Naive thymus-derived CD4-positive, alpha-beta T cell (primary cell): ENCODE data around the gene LIN54. TPM values are rescaled to one million over a fixed set of nuclear protein-coding genes. Genes with fewer than 3 reads are reported as not detected.
"Not testable (repeated sequence)": the region's sequence is repeated elsewhere in the genome, so short reads cannot be mapped to it uniquely, and the experiment has no call there.

Source experiments
- ATAC-seq: fragments of 150-1000 bp; cut with Tn5 transposase; 2 replicates; pipeline ENCODE4 v1.10.0; 2021; ENCODE audit warnings: mild to moderate bottlenecking, moderate library complexity
- CTCF ChIA-PET: fragments of 350-600 bp; sonication (Branson Sonifier 250); formaldehyde crosslinking; loops from one replicate; lab custom pipeline; 2021; ENCODE audit warnings: antibody characterized with exemption; lab: Charles Lee
- POLR2A ChIA-PET: fragments of 350-600 bp; sonication (Branson Sonifier 250); formaldehyde crosslinking; loops from one replicate; lab custom pipeline; 2021; ENCODE audit warnings: antibody characterized with exemption, inconsistent platforms; lab: Charles Lee
- DNase-seq, 9 donors: peaks; one replicate each; pipeline versions ENCODE4 v3.0.0 to v3.0.0-alpha.2; 2020 to 2022; ENCODE audit warnings: mixed read lengths in 1 of 9
- H3K27ac ChIP-seq: one replicate; pipeline ENCODE4 v1.7.0; 2013; ENCODE audit warnings: mild to moderate bottlenecking, low read depth, low read length, moderate library complexity
- H3K27me3 ChIP-seq, 2 donors: one replicate each; pipeline ENCODE4 v1.7.0; 2013; ENCODE audit warnings: low read length in 2 of 2, mild to moderate bottlenecking in 2 of 2, moderate library complexity in 2 of 2; ENCODE audit not compliant: control insufficient read depth in 2 of 2, insufficient read depth in 2 of 2
- H3K36me3 ChIP-seq, 3 experiments: 1 replicate in 2 of 3; 2 replicates in 1 of 3; pipeline ENCODE4 v1.7.0; 2013; ENCODE audit warnings: low read length in 3 of 3, mild to moderate bottlenecking in 3 of 3, moderate library complexity in 1 of 3; ENCODE audit not compliant: insufficient read depth in 3 of 3, control insufficient read depth in 2 of 3
- H3K4me1 ChIP-seq, 2 donors: one replicate each; pipeline ENCODE4 v1.7.0; 2013; ENCODE audit warnings: low read length in 2 of 2, mild to moderate bottlenecking in 2 of 2, moderate library complexity in 1 of 2; ENCODE audit not compliant: control insufficient read depth in 2 of 2, insufficient read depth in 2 of 2
- H3K4me3 ChIP-seq: 2 replicates; pipeline ENCODE4 v1.7.0; 2013; ENCODE audit warnings: mild to moderate bottlenecking, low read length
- H3K9me3 ChIP-seq, 3 experiments: 1 replicate in 2 of 3; 2 replicates in 1 of 3; pipeline ENCODE4 v1.7.0; 2013; ENCODE audit warnings: low read length in 3 of 3; ENCODE audit not compliant: control insufficient read depth in 2 of 3
- H3K27ac Mint-ChIP-seq, 9 donors: one replicate each; pipeline ENCODE4 v1.8.0; 2020 to 2022; ENCODE audit warnings: mixed read lengths in 9 of 9, mild to moderate bottlenecking in 8 of 9, moderate library complexity in 5 of 9, inconsistent platforms in 2 of 9
- H3K27me3 Mint-ChIP-seq, 5 donors: one replicate each; pipeline ENCODE4 v1.8.0; 2021 to 2022; ENCODE audit warnings: mixed read lengths in 5 of 5, mild to moderate bottlenecking in 1 of 5
- H3K36me3 Mint-ChIP-seq, 5 donors: one replicate each; pipeline ENCODE4 v1.8.0; 2020 to 2022; ENCODE audit warnings: mixed read lengths in 5 of 5, mild to moderate bottlenecking in 3 of 5, inconsistent platforms in 1 of 5
- H3K4me1 Mint-ChIP-seq, 7 donors: one replicate each; pipeline ENCODE4 v1.8.0; 2020 to 2022; ENCODE audit warnings: mixed read lengths in 7 of 7, mild to moderate bottlenecking in 3 of 7, inconsistent platforms in 1 of 7
- H3K4me3 Mint-ChIP-seq, 10 donors: one replicate each; pipeline ENCODE4 v1.8.0; 2020 to 2022; ENCODE audit warnings: mild to moderate bottlenecking in 10 of 10, mixed read lengths in 10 of 10, moderate library complexity in 6 of 10, inconsistent platforms in 2 of 10
- H3K9me3 Mint-ChIP-seq, 11 donors: one replicate each; pipeline ENCODE4 v1.8.0; 2020 to 2022; ENCODE audit warnings: mixed read lengths in 11 of 11, mild to moderate bottlenecking in 4 of 11, inconsistent platforms in 1 of 11, moderate library complexity in 1 of 11
- intact Hi-C, 2 donors: fragments of 100-400 bp; cut with micrococcal nuclease; formaldehyde crosslinking; loops; one replicate each; pipeline ENCODE4 v1.15.1; 2023
- polyA plus RNA-seq, 2 donors: library from polyadenylated mRNA; unstranded; fragments of 300-500 nt; fragmentation: Illumina TruSeq; gene quantifications; one replicate each; pipeline ENCODE4 v1.2.3, GENCODE V29; 2021
- total RNA-seq, 6 experiments: library from RNA in 5 of 6; stranded (reverse) in 5 of 6; gene quantifications; 1 replicate in 5 of 6; 2 replicates in 1 of 6; pipeline ENCODE4 v1.2.3 and lab custom pipeline; 2021 to 2026

LIN54 gene
- total and polyA plus RNA-seq, 7 experiments from 2014 or later = 11.0 to 30.7 (median 16.6) TPM

DNA sequence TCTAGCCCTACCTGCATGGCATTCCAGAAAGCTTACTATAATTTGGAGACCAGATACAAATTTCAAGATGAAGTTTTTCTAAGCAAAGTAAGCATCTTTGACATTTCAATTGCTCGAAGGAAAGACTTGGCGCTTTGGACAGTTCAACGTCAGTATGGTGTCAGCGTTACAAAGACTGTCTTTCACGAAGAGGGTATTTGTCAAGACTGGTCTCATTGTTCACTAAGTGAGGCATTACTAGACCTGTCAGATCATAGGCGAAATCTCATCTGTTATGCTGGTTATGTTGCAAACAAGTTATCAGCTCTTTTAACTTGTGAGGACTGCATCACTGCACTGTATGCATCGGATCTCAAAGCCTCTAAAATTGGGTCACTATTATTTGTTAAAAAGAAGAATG is 92.5 kb downstream of the LIN54 start:
- Histone ChIP-seq H3K27me3 (no peaks in the 10 kb centered on the region), H3K4me1 (no peaks in the 10 kb centered on the region), H3K36me3 (peaks cover 0 to 9% (median 0%) of the 10 kb centered on the region in 3 experiments), H3K9me3 (no peaks in the 10 kb centered on the region), H3K27ac (no peak overlapping the region), H3K4me3 (no peak overlapping the region)
- no peaks in the 10 kb centered on the region for H3K9me3 Mint-ChIP-seq
- no peak overlapping the region for H3K27ac Mint-ChIP-seq
- H3K4me3 Mint-ChIP-seq = no peak overlapping the region
- no peaks in the 10 kb centered on the region for H3K4me1 Mint-ChIP-seq
- H3K36me3 Mint-ChIP-seq = peaks cover 0 to 28% (median 8%) of the 10 kb centered on the region in 5 donors
- CTCF ChIA-PET = no interaction called here
- DNase-seq (no peak), ATAC-seq (no peak)
- POLR2A ChIA-PET = no interaction called here
- intact Hi-C loops = no loop called here
- no peaks in the 10 kb centered on the region for H3K27me3 Mint-ChIP-seq

DNA sequence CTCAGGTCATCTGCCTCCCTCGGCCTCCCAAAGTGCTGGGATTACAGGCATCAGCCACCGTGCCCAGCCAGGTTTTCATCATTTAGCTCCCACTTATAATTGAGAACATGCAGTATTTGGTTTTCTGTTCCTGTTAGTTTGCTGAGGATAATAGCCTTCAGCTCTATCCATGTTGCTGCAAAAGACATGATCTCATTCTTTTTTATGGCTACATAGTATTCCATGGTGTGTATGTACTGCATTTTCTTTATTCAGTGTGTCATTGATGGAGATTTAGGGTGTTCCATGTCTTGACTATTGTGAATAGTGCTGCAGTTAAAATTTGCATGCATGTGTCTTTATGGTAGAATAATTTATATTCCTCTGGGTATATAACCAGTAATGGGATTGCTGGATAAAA is 96.7 kb downstream of the LIN54 start:
- H3K9me3 ChIP-seq, DNase-seq, H3K27me3 Mint-ChIP-seq, H3K27ac ChIP-seq, ATAC-seq, H3K27ac Mint-ChIP-seq, H3K27me3 ChIP-seq, H3K9me3 Mint-ChIP-seq, POLR2A ChIA-PET, intact Hi-C loops, H3K4me1 ChIP-seq, H3K4me1 Mint-ChIP-seq, H3K4me3 Mint-ChIP-seq, H3K4me3 ChIP-seq: not testable (repeated sequence)
- CTCF ChIA-PET = interaction anchor here (0.7 kb wide), 1 partner anchor 9 kb away, joined by 4 read pairs; no protein-coding TSS in a partner anchor
- H3K36me3 Mint-ChIP-seq = peaks cover 6 to 47% (median 17%) of the 10 kb centered on the region in 5 donors
- peaks cover 0 to 15% (median 0%) of the 10 kb centered on the region in 3 experiments for H3K36me3 ChIP-seq

DNA sequence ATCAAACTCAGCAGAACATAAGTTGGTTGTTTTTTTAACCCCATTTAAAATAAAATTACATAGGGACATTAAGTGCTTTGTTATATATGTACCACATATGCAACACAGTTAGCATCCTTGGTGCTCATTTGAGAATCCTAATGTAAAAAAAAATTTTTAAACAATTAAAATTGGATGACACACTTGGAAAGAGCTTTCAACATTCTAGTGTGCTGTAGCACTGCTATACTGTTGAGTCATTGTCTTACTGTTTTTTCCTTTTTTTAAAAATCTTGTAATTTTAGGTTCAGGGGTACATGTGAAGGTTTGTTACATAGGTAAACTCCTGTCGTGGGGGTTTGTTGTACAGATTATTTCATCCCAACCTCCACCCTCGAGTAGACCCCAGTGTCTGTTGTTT is 97.3 kb downstream of the LIN54 start:
- Histone ChIP-seq H3K27me3 (no peaks in the 10 kb centered on the region), H3K27ac (no peak overlapping the region), H3K36me3 (peaks cover 0 to 15% (median 0%) of the 10 kb centered on the region in 3 experiments), H3K9me3 (no peaks in the 10 kb centered on the region), H3K4me3 (no peak overlapping the region), H3K4me1 (no peaks in the 10 kb centered on the region)
- CTCF ChIA-PET = interaction anchor here (0.7 kb wide), 1 partner anchor 10 kb away, joined by 4 read pairs; no protein-coding TSS in a partner anchor
- DNase-seq (no peak), ATAC-seq (no peak)
- POLR2A ChIA-PET = no interaction called here
- Mint-ChIP-seq H3K4me3 (no peak overlapping the region), H3K27me3 (no peaks in the 10 kb centered on the region), H3K9me3 (no peaks in the 10 kb centered on the region), H3K27ac (no peak overlapping the region), H3K4me1 (peaks cover 0 to 6% (median 0%) of the 10 kb centered on the region in 7 donors), H3K36me3 (peaks cover 6 to 47% (median 17%) of the 10 kb centered on the region in 5 donors)
- intact Hi-C loops = no loop called here

DNA sequence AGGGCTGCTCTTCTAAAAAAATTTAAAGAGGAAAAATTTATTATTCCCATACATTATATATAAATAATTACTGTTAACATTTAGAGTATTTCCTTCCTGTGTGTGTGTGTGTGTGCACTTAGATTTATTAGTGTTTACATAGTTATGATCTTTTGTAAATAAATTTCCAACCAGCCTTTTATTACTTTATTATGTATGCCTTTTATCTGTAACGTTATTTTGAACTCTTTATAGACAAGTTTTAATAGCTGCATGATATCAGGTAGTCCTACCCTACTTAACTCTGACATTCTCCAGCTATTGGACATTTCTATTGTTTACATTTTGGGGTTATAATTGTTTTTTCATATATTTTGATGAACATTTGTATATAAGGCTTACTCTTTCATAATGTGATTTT is 101.3 kb downstream of the LIN54 start:
- ChIA-PET POLR2A (interaction anchor here (0.6 kb wide), 1 partner anchor 10 kb away, joined by 3 read pairs; no protein-coding TSS in a partner anchor), CTCF (no interaction called here)
- peaks cover 0 to 6% (median 0%) of the 10 kb centered on the region in 3 experiments for H3K36me3 ChIP-seq
- ATAC-seq (no peak), DNase-seq (no peak)
- no peak overlapping the region for H3K27ac ChIP-seq
- no peaks in the 10 kb centered on the region for H3K27me3 ChIP-seq
- H3K9me3 ChIP-seq = no peaks in the 10 kb centered on the region
- Mint-ChIP-seq H3K4me1 (peaks cover 0 to 19% (median 5%) of the 10 kb centered on the region in 7 donors), H3K27ac (no peak overlapping the region), H3K27me3 (peaks cover 0 to 7% (median 0%) of the 10 kb centered on the region in 5 donors), H3K9me3 (no peaks in the 10 kb centered on the region), H3K36me3 (peaks cover 7 to 46% (median 16%) of the 10 kb centered on the region in 5 donors), H3K4me3 (no peak overlapping the region)
- no peak overlapping the region for H3K4me3 ChIP-seq
- intact Hi-C loops = no loop called here
- H3K4me1 ChIP-seq = no peaks in the 10 kb centered on the region

DNA sequence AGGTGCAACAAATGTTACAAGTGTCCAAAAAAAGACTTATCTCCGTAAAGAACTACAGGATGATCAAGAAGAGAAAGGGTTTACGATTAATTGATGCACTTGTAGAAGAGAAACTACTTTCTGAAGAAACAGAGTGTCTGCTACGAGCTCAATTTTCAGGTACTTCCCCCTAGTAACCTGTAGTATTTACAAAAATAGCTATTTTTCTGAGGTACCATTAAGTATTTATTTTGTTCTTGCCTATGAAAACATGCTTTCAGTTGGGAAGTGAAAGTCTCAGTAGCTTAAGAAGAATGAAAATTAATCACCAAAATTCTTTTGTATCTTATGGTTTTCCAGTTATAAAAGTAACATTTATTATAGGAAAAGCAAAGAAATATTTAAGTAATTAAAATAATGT is 104.2 kb downstream of the LIN54 start:
- no peak for ATAC-seq

DNA sequence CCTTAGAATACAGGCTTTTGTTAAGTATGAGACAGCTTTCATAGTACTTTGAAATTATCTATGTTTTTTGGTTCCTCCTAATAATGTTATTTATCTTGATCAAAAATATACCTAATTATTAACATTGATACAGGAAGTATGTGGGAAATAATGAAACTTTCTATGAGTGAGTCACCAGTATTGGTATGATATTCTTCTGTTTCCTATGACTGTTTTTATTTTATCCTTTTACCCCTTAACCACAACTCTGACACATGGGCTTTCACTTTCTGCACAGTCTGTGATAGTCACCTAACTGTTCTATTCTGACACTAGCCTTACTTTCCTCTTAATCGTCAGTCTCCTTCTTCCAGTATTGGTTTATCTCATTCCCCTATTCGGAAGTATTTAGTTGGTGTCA is 105.4 kb downstream of the LIN54 start:
- Histone ChIP-seq H3K36me3 (no peaks in the 10 kb centered on the region), H3K27me3 (no peaks in the 10 kb centered on the region), H3K4me3 (no peak overlapping the region), H3K9me3 (no peaks in the 10 kb centered on the region), H3K4me1 (peaks cover 0 to 4% of the 10 kb centered on the region in 2 donors), H3K27ac (no peak overlapping the region)
- no peak for ATAC-seq
- H3K36me3 Mint-ChIP-seq = peaks cover 0 to 25% (median 9%) of the 10 kb centered on the region in 5 donors
- no peaks in the 10 kb centered on the region for H3K9me3 Mint-ChIP-seq
- H3K27ac Mint-ChIP-seq = no peak overlapping the region
- ChIA-PET CTCF (interaction anchor here (0.6 kb wide), 1 partner anchor 12 kb away, joined by 3 read pairs; no protein-coding TSS in a partner anchor), POLR2A (interaction anchor here (0.9 kb wide), 1 partner anchor 14 kb away, joined by 3 read pairs; the partner anchor contains the start of gene SEC31A)
- DNase-seq = no peak
- peaks cover 0 to 7% (median 0%) of the 10 kb centered on the region in 5 donors for H3K27me3 Mint-ChIP-seq
- peak overlapping the region in 1 of 10 donors; percentile 57 for H3K4me3 Mint-ChIP-seq
- peaks cover 0 to 29% (median 6%) of the 10 kb centered on the region in 7 donors for H3K4me1 Mint-ChIP-seq
- intact Hi-C loops = loop anchor here (2.0 kb wide), 1 partner anchor 14 kb away; the partner anchor contains the start of gene SEC31A (in 2 of the 2)

More for the DNA sequence above, 104.2 kb downstream of the LIN54 start:
- H3K36me3 Mint-ChIP-seq = peaks cover 7 to 32% (median 16%) of the 10 kb centered on the region in 5 donors
- H3K4me3 Mint-ChIP-seq = no peak overlapping the region
- Histone ChIP-seq H3K36me3 (peaks cover 0 to 6% (median 0%) of the 10 kb centered on the region in 3 experiments), H3K27me3 (no peaks in the 10 kb centered on the region), H3K27ac (no peak overlapping the region), H3K4me3 (no peak overlapping the region), H3K4me1 (peaks cover 0 to 1% of the 10 kb centered on the region in 2 donors), H3K9me3 (no peaks in the 10 kb centered on the region)
- H3K4me1 Mint-ChIP-seq = peaks cover 0 to 31% (median 9%) of the 10 kb centered on the region in 7 donors
- peaks cover 0 to 7% (median 0%) of the 10 kb centered on the region in 5 donors for H3K27me3 Mint-ChIP-seq
- DNase-seq = no peak
- ChIA-PET POLR2A (interaction anchor here (0.7 kb wide), 1 partner anchor 99 kb away, joined by 6 read pairs; no protein-coding TSS in a partner anchor), CTCF (no interaction called here)
- intact Hi-C loops = no loop called here
- H3K9me3 Mint-ChIP-seq = no peaks in the 10 kb centered on the region
- H3K27ac Mint-ChIP-seq = no peak overlapping the region
